ENCODE results near the gene CXCL3.

The CXCL3 gene

GRCh38 chr4:74012130-74012529 is 26.4 kb downstream of the CXCL3 start:
- no peak for DNase-seq

DNA sequence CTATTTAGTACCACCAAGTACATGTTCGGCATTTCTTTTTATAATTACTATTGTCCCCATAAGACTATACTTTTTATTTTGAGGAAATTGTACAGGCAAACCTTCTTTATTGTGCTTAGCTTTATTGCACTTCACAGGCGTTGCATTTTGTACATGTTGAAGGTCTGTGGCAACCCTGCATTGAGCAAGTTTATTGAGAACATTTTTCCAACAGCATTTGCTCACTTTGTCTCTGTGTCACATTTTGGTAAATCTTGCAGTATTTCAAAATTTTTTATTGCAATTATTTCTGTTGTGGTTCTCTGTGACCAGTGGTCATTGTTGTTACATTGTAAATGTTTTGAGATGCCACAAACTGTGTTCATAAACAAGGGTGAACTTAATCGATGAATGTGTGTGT is 29.2 kb downstream of the CXCL3 start:
- no peak for DNase-seq

- DNase-seq = no peak
Observed at GRCh38 chr4:74006009-74006476, 32.4 kb downstream of the CXCL3 start.

- DNase-seq = no peak
Observed at GRCh38 chr4:74005528-74005927, 33.0 kb downstream of the CXCL3 start.

- no peak for DNase-seq
Observed at GRCh38 chr4:74004668-74005067, 33.8 kb downstream of the CXCL3 start.

DNA sequence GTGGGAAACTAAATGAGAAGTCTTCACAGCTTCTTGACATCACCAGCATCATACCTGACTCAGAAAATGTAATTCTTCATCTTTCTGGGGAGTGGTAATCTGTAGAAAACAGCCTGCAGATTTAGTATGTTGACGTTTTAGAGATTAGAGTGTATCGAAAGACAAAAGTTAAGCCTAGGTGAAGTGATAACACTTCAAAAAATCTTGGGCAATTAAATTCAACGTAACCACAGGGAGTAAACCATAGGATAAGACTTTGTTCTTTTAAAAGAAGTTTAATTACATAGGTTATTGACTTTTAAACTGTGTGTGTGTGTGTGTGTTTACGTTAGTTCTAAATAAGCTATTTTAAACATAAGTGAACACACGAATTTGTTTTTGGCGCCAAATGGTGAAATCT is 38.2 kb downstream of the CXCL3 start:
- DNase-seq = no peak

DNA sequence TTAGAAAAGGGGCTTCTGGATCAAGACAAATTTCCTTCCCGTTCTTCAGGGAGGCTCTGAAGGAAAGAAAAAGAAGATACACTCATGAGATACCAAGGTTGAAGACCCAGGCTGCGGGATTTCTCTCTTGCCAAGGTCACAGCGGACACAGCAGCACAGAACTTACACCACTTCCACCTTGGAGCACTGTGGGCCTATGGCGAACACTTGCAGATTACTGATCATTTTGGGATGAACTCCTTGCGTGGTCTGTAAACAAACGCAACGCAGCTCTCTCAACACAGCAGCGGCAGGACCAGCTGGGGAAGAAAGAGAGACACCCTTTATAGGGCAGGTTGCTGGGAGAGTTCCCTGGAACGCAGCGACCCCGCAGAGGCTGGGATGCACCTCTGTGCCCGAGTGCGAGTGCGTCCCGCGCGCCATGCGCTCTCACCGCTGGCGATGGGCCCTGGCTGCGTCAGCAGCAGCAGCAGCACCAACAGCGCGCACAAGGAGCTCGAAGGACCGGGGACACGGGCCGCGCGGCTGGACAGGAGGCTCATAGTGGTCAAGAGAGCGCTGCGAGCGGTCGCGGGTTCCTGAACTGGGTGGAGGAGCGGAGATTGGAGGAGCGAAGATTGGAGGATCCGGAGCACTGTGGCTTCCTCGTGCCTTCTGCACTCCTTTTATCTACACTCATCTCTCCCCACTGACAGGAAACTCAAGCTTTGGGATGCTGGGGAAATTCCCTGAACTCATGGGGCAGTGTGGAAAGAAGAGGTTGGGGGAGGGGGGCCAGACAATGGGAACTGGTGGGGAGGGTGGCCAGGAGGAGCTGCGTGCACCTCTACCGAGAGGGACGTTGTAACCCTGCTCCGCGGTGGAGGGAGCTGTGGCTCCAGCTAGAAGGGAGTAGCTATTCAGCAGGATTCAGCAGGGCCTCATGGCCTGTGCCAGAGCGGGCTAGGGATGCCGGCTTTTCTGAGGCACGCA is 40.2 kb downstream of the CXCL3 start, which contains the start of gene CXCL5:
TSS of gene CXCL5 (minus strand) at position 638 of the 972 bp plus-strand sequence. CDS start at position 542, 96 bp downstream.
- no peak for DNase-seq

DNA sequence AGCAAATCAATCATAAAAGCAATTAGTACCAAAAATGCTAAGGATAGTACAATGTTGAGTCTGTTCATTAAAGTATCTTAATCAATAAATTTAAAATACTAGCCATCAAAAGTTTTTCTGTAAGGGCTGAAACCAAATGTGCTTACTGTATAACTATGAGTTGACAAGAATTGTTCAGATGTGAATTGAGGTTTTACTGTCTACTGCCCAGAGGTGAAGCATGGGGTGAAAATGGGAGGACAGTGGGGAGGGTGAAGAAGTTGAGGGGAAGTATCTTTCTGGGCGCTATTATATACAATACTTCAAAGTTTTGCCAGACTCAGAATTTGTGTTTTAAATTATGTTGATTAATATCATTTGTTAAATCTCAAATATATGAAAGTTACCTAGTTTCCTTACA is 46.4 kb downstream of the CXCL3 start:
- no peak for DNase-seq

DNA sequence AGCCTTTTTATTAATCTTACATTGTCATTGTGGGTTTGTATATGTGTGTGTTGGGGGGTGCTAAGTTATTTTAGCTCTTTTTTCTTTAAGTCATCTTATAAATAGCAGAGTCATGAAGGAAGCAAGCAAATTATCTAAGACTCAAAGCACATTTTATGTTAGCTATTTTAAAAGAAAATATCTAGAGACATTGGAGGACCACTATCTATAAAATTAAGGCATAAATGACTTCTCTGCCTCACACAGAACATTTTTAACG is 46.8 kb downstream of the CXCL3 start:
- DNase-seq = no peak

- no peak for DNase-seq
Observed at GRCh38 chr4:73990988-73991741, 47.3 kb downstream of the CXCL3 start.

DNA sequence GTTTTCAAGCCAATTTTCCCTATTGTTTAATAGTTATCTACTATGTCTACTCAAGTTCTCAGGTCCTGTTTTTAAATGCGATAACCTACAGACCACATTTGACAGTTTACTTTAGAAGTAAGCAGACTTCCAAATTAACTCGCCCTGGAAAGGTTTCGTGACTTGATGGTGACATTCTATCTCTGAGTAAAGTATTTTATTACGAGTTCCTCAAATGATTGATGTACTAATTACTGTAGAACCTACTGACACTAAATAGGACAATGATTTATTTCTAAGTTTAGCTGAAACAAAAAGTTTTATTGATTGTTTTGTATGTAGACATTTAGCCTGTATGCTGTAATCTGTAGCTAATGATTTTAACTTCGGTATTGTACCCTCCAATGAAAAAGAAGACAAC is 48.6 kb downstream of the CXCL3 start:
- DNase-seq = no peak

- DNase-seq = no peak
Observed at GRCh38 chr4:73989031-73989430, 49.5 kb downstream of the CXCL3 start.

- no peak for DNase-seq
Observed at GRCh38 chr4:73988061-73988460, 50.4 kb downstream of the CXCL3 start, which contains the start of gene PPBP. Gene PPBP (minus strand): TSS chr4:73988190. CDS start chr4:73988103, 87 bp downstream.
